H7 (cell line): Measurements from ENCODE around the gene TM2D1. TPM values are rescaled to one million over a fixed set of nuclear protein-coding genes. Genes with fewer than 3 reads are reported as not detected.
"Not testable (repeated sequence)": the region's sequence is repeated elsewhere in the genome, so short reads cannot be mapped to it uniquely, and the experiment has no call there.

ENCODE experiments used
- DNase-seq: peaks from one replicate; pipeline ENCODE4 v3.0.0; 2012
- H3K27me3 ChIP-seq: 2 replicates; pipeline ENCODE4 v1.6.0; 2011; ENCODE audit warnings: mild to moderate bottlenecking, low read length; ENCODE audit not compliant: control insufficient read depth, insufficient read depth
- H3K36me3 ChIP-seq: replicated peaks from 2 replicates; pipeline ENCODE4 v1.5.1; 2011; ENCODE audit warnings: low read length; ENCODE audit not compliant: control insufficient read depth, insufficient read depth
- H3K4me3 ChIP-seq: 2 replicates; pipeline ENCODE4 v1.5.1; 2011; ENCODE audit warnings: low read depth, mild to moderate bottlenecking, control low read depth, low read length, moderate library complexity; ENCODE audit not compliant: insufficient read depth
- total RNA-seq: library from RNA; depleted of rRNA; stranded (reverse); fragments of >200 nt; shearing (Covaris generic); gene quantifications from 2 replicates; pipeline ENCODE4 v1.2.3, GENCODE V29; 2014

Gene TM2D1
- total RNA-seq, 1 experiment from 2014 or later = 39.6 TPM

GRCh38 chr1:61741711-61742619, 17.0 kb upstream of the TM2D1 start, which contains the start of gene PATJ:
Gene PATJ (plus strand): TSS chr1:61742480. CDS start chr1:61762893, 20,413 bp downstream.
- Histone ChIP-seq H3K4me3 (peak within 1 kb of the TSS; percentile 65), H3K27me3 (no peaks in the 10 kb centered on the region), H3K36me3 (no peaks in the 10 kb centered on the region)
- peak; percentile 98 for DNase-seq

GRCh38 chr1:61740751-61741700, 16.1 kb upstream of the TM2D1 start:
- no peak for DNase-seq
- no peaks in the 10 kb centered on the region for H3K36me3 ChIP-seq
- no peaks in the 10 kb centered on the region for H3K27me3 ChIP-seq
- H3K4me3 ChIP-seq = peak overlapping the region; percentile 65; the same call in 1 of the 2 replicates

- Histone ChIP-seq H3K27me3 (no peaks in the 10 kb centered on the region), H3K36me3 (no peaks in the 10 kb centered on the region), H3K4me3 (no peak overlapping the region)
- no peak for DNase-seq
Observed at GRCh38 chr1:61732726-61733125, 7.8 kb upstream of the TM2D1 start.

GRCh38 chr1:61730679-61731078, 5.7 kb upstream of the TM2D1 start:
- DNase-seq, H3K27me3 ChIP-seq, H3K36me3 ChIP-seq, H3K4me3 ChIP-seq: not testable (repeated sequence)

- Histone ChIP-seq H3K36me3 (no peaks in the 10 kb centered on the region), H3K4me3 (no peak overlapping the region), H3K27me3 (no peaks in the 10 kb centered on the region)
- DNase-seq = no peak
Observed at GRCh38 chr1:61727544-61727943, 2.6 kb upstream of the TM2D1 start.

GRCh38 chr1:61724506-61724812, 482 bp downstream of the TM2D1 start:
- Histone ChIP-seq H3K27me3 (no peaks in the 10 kb centered on the region), H3K36me3 (no peaks in the 10 kb centered on the region), H3K4me3 (peak overlapping the region; percentile 97)
- no peak for DNase-seq

- not testable (repeated sequence) for H3K36me3 ChIP-seq, H3K27me3 ChIP-seq, H3K4me3 ChIP-seq, DNase-seq
Observed at GRCh38 chr1:61718996-61719663, 5.8 kb downstream of the TM2D1 start.

- Histone ChIP-seq H3K4me3 (no peak overlapping the region), H3K36me3 (peaks cover 1% of the 10 kb centered on the region), H3K27me3 (no peaks in the 10 kb centered on the region)
- DNase-seq = no peak
Observed at GRCh38 chr1:61711969-61712368, 13.0 kb downstream of the TM2D1 start.

- not testable (repeated sequence) for H3K36me3 ChIP-seq, DNase-seq, H3K4me3 ChIP-seq, H3K27me3 ChIP-seq
Observed at GRCh38 chr1:61711257-61711656, 13.7 kb downstream of the TM2D1 start.

GRCh38 chr1:61709908-61710289, 15.0 kb downstream of the TM2D1 start:
- no peak for DNase-seq
- Histone ChIP-seq H3K36me3 (peaks cover 3% of the 10 kb centered on the region), H3K4me3 (no peak overlapping the region), H3K27me3 (no peaks in the 10 kb centered on the region)

- no peak for DNase-seq
- Histone ChIP-seq H3K36me3 (peaks cover 3% of the 10 kb centered on the region), H3K27me3 (no peaks in the 10 kb centered on the region), H3K4me3 (no peak overlapping the region)
Observed at GRCh38 chr1:61708953-61709907, 15.7 kb downstream of the TM2D1 start.

GRCh38 chr1:61699911-61700851, 24.8 kb downstream of the TM2D1 start:
- no peak for DNase-seq
- no peak overlapping the region for H3K4me3 ChIP-seq
- H3K27me3 ChIP-seq = no peaks in the 10 kb centered on the region
- H3K36me3 ChIP-seq = peaks cover 1% of the 10 kb centered on the region
